Neural progenitor cell (in vitro differentiated cells): ENCODE results near the gene DEPP1. TPM values are rescaled to one million over a fixed set of nuclear protein-coding genes. Genes with fewer than 3 reads are reported as not detected.

Source experiments
- DNase-seq: peaks from one replicate; pipeline ENCODE4 v3.0.0-alpha.2; 2016; ENCODE audit warnings: low spot score
- H2AFZ ChIP-seq: fragments of 200-600 bp; sonication (generic); replicated peaks from 2 replicates; pipeline ENCODE4 v1.6.1; 2016; ENCODE audit warnings: antibody characterized with exemption
- H3F3A ChIP-seq: fragments of 200-600 bp; sonication (generic); 2 replicates; pipeline ENCODE4 v1.6.1; 2016; ENCODE audit warnings: antibody characterized with exemption, low read depth
- H3K27ac ChIP-seq: fragments of 200-600 bp; sonication (generic); 2 replicates; pipeline ENCODE4 v1.5.1; 2016; ENCODE audit warnings: mild to moderate bottlenecking
- H3K27me3 ChIP-seq: fragments of 200-600 bp; sonication (generic); 2 replicates; pipeline ENCODE4 v1.6.1; 2016; ENCODE audit warnings: mild to moderate bottlenecking, moderate library complexity
- H3K36me3 ChIP-seq: fragments of 200-600 bp; sonication (generic); 2 replicates; pipeline ENCODE4 v1.5.1; 2016
- H3K4me1 ChIP-seq: fragments of 200-600 bp; sonication (generic); 2 replicates; pipeline ENCODE4 v1.6.1; 2016; ENCODE audit warnings: mixed run types
- H3K4me2 ChIP-seq: fragments of 200-600 bp; sonication (generic); 2 replicates; pipeline ENCODE4 v1.6.1; 2016
- H3K4me3 ChIP-seq: fragments of 200-600 bp; sonication (generic); 2 replicates; pipeline ENCODE4 v1.5.1; 2016
- H3K79me2 ChIP-seq: fragments of 200-600 bp; sonication (generic); 2 replicates; pipeline ENCODE4 v1.6.1; 2016; ENCODE audit warnings: low read depth
- H3K9ac ChIP-seq: fragments of 200-600 bp; sonication (generic); 2 replicates; pipeline ENCODE4 v1.6.1; 2016
- H3K9me3 ChIP-seq: fragments of 200-600 bp; sonication (generic); 2 replicates; pipeline ENCODE4 v1.5.1; 2016; ENCODE audit warnings: low read depth
- H4K20me1 ChIP-seq: fragments of 200-600 bp; sonication (generic); 2 replicates; pipeline ENCODE4 v1.6.1; 2016; ENCODE audit warnings: low read depth
- H3K27ac Mint-ChIP-seq: 3 replicates; pipeline ENCODE4 v1.8.0; 2021; ENCODE audit warnings: mixed read lengths
- H3K27me3 Mint-ChIP-seq: 2 replicates; pipeline ENCODE4 v1.8.0; 2022; ENCODE audit warnings: low read depth, mild to moderate bottlenecking, inconsistent platforms, moderate library complexity, mixed read lengths; ENCODE audit not compliant: insufficient read depth
- H3K36me3 Mint-ChIP-seq: 3 replicates; pipeline ENCODE4 v1.8.0; 2021; ENCODE audit warnings: mixed read lengths
- H3K4me1 Mint-ChIP-seq: 3 replicates; pipeline ENCODE4 v1.8.0; 2021; ENCODE audit warnings: mixed read lengths
- H3K4me3 Mint-ChIP-seq: 3 replicates; pipeline ENCODE4 v1.8.0; 2021; ENCODE audit warnings: mild to moderate bottlenecking, moderate library complexity, mixed read lengths
- H3K9me3 Mint-ChIP-seq: 3 replicates; pipeline ENCODE4 v1.8.0; 2020; ENCODE audit warnings: mixed read lengths
- CTCF ChIP-seq: fragments of 200-600 bp; sonication (generic); IDR thresholded peaks from 2 replicates; pipeline ENCODE4 v1.5.1; 2017; ENCODE audit warnings: antibody characterized with exemption, mild to moderate bottlenecking
- EZH2 ChIP-seq: fragments of 200-600 bp; sonication (generic); IDR thresholded peaks from 2 replicates; pipeline ENCODE4 v1.6.1; 2017; ENCODE audit warnings: antibody characterized with exemption, mild to moderate bottlenecking, moderate library complexity
- EZH2phosphoT487 ChIP-seq: fragments of 200-600 bp; sonication (generic); IDR thresholded peaks from 2 replicates; pipeline ENCODE4 v1.6.1; 2017; ENCODE audit warnings: antibody characterized with exemption
- total RNA-seq: library from RNA; depleted of rRNA; stranded (reverse); fragments of >200 nt; gene quantifications from 2 replicates; pipeline ENCODE4 v1.2.3, GENCODE V29; 2015; ENCODE audit warnings: low replicate concordance

DEPP1 gene
- total RNA-seq, 1 donor from 2014 or later = not detected

DNA sequence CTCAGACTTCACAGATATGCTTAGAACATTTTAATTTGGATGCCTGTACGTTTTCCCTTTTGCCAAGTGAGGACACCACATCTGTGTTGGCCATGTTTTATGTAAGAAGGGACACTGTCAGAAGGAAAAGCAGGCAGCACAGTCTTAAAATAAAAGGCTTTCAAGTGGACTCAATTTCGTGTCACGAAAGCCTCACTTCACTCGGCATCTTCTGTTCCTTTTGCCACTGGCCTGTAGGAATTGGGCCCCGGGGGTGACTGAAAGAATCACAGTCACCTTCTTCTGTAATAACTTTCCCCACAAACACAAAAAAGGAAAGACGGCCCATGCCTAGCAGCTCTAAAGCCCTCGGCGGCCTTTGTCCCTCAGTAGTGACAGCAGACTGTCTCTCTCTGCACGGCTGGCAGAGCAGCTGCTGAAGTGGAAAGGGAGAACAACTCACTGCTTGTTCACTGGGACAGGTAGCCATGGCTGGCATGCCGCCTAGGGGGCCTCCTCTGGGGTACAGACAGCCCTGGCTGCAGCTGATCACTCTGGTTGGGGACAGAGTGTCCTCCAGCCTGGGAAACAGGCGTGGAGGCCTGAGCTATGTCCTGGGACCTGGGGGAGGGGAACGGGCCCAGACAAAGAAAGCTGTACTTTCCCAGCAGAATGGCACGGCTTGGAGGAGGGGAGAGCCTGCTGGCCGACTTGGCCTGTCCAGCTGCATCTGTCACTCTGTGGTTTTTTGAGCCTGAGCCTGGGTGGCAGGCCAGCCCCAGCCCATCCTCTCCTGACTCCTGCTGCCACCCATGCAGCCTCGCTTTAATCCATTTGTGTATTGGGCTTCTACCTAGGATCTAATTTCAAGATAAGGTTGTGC, 14.6 kb downstream of the DEPP1 start:
- peaks cover 16% of the 10 kb centered on the region for H3K27me3 ChIP-seq
- Mint-ChIP-seq H3K9me3 (no peaks in the 10 kb centered on the region), H3K4me1 (peaks cover 72% of the 10 kb centered on the region), H3K4me3 (peak overlapping the region; percentile 68), H3K27ac (peak overlapping the region; percentile 98), H3K36me3 (no peaks in the 10 kb centered on the region), H3K27me3 (no peaks in the 10 kb centered on the region)
- H3K4me1 ChIP-seq = peaks cover 49% of the 10 kb centered on the region
- no peaks in the 10 kb centered on the region for H3K36me3 ChIP-seq
- H4K20me1 ChIP-seq = no peaks in the 10 kb centered on the region
- peak overlapping the region; percentile 96 for H3K27ac ChIP-seq
- peaks cover 21% of the 10 kb centered on the region for H3F3A ChIP-seq
- no peak overlapping the region for H3K9ac ChIP-seq
- H2AFZ ChIP-seq = peak overlapping the region; percentile 65
- TF ChIP-seq EZH2phosphoT487 (no peak), EZH2 (no peak), CTCF (no peak)
- H3K4me2 ChIP-seq = peak overlapping the region; percentile 75
- peak overlapping the region; percentile 29 for H3K4me3 ChIP-seq
- DNase-seq = peak; percentile 89
- H3K9me3 ChIP-seq = no peaks in the 10 kb centered on the region
- H3K79me2 ChIP-seq = peaks cover under 1% of the 10 kb centered on the region

GRCh38 chr10:44962870-44963738, 15.5 kb downstream of the DEPP1 start:
- peak overlapping the region; percentile 0 for H3K4me3 Mint-ChIP-seq
- H4K20me1 ChIP-seq = no peaks in the 10 kb centered on the region
- H3K36me3 Mint-ChIP-seq = no peaks in the 10 kb centered on the region
- H3K9me3 Mint-ChIP-seq = no peaks in the 10 kb centered on the region
- peaks cover 50% of the 10 kb centered on the region for H3K4me1 ChIP-seq
- peak overlapping the region; percentile 75 for H3K4me2 ChIP-seq
- TF ChIP-seq CTCF (peak; percentile 42), EZH2 (no peak), EZH2phosphoT487 (no peak)
- peak; percentile 76 for DNase-seq
- H3K9me3 ChIP-seq = no peaks in the 10 kb centered on the region
- H3K36me3 ChIP-seq = no peaks in the 10 kb centered on the region
- H3K4me3 ChIP-seq = peak overlapping the region; percentile 29
- no peak overlapping the region for H2AFZ ChIP-seq
- peaks cover 8% of the 10 kb centered on the region for H3K79me2 ChIP-seq
- H3K27ac ChIP-seq = peak overlapping the region; percentile 96
- H3K4me1 Mint-ChIP-seq = peaks cover 80% of the 10 kb centered on the region
- H3K27me3 ChIP-seq = peaks cover 16% of the 10 kb centered on the region
- H3F3A ChIP-seq = peaks cover 22% of the 10 kb centered on the region
- peak overlapping the region; percentile 98 for H3K27ac Mint-ChIP-seq
- no peak overlapping the region for H3K9ac ChIP-seq
- H3K27me3 Mint-ChIP-seq = no peaks in the 10 kb centered on the region

DNA sequence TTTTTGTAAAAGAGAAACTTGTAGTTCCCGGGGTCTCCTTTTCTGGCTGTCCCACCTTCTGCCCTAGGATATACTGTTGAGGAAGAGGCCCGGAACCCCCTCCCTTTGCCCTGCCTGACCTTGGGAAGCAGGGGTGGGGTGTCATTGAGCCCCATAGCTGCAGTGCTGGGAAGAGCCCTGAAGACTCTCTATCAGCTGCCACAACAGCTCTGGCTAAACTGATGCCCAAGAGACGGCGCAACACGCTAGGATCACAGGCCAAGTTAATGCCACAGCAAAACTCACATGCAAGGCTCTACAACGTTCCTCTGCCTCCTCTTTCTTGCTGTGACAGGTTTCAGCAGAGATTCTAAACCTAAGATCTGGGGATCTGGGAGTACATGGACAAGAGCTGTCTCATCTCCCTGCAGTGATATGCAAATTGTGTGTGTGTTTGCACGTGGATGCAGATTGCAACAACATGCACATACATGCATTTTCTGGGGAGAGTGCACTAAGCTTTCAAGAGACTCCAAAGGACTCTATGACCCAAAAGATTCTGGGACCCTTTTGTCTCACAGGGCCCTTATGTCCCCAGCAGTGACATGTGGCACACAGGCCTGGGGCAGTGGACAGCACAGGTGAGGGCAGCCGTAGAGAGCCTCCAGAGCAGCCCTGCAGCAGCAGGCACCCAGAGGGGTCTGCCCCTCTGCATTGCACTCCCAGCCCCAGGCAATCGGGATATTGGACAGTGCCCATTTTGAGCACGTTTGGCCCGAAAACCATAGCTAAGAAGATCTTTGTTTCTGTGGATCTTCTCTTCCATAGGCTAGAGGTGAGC, 16.5 kb downstream of the DEPP1 start:
- Mint-ChIP-seq H3K27ac (peak overlapping the region; percentile 74), H3K9me3 (no peaks in the 10 kb centered on the region), H3K27me3 (no peaks in the 10 kb centered on the region), H3K4me1 (peaks cover 80% of the 10 kb centered on the region), H3K4me3 (peak overlapping the region; percentile 53), H3K36me3 (no peaks in the 10 kb centered on the region)
- Histone ChIP-seq H3K4me3 (no peak overlapping the region), H4K20me1 (no peaks in the 10 kb centered on the region), H3K4me1 (peaks cover 54% of the 10 kb centered on the region), H3K9ac (no peak overlapping the region), H2AFZ (no peak overlapping the region), H3K4me2 (no peak overlapping the region), H3K36me3 (no peaks in the 10 kb centered on the region), H3K27me3 (peaks cover 16% of the 10 kb centered on the region), H3K27ac (no peak overlapping the region), H3K79me2 (peaks cover 14% of the 10 kb centered on the region), H3K9me3 (no peaks in the 10 kb centered on the region), H3F3A (peaks cover 22% of the 10 kb centered on the region)
- no peak for TF ChIP-seq EZH2
- TF ChIP-seq EZH2phosphoT487 = no peak
- no peak for TF ChIP-seq CTCF
- no peak for DNase-seq
